Right kidney (tissue), 1 donor: ENCODE results near the gene BCAS4.
A peak's percentile ranks its signal among the peaks of the same experiment; 100 is the strongest.
"Not testable (repeated sequence)": the region's sequence is repeated elsewhere in the genome, so short reads cannot be mapped to it uniquely, and the experiment has no call there.

ENCODE experiments used
- DNase-seq: peaks from one replicate; pipeline ENCODE4 v3.0.0-alpha.2; 2016

Gene BCAS4

GRCh38 chr20:50769551-50770085, 25.2 kb upstream of the BCAS4 start:
- not testable (repeated sequence) for DNase-seq

GRCh38 chr20:50771419-50772080, 23.3 kb upstream of the BCAS4 start:
- DNase-seq = not testable (repeated sequence)

GRCh38 chr20:50772420-50773185, 22.3 kb upstream of the BCAS4 start:
- DNase-seq = no peak

- DNase-seq = no peak
Measured at GRCh38 chr20:50774515-50774914, 20.3 kb upstream of the BCAS4 start.

GRCh38 chr20:50776122-50776817, 18.6 kb upstream of the BCAS4 start:
- DNase-seq = no peak

GRCh38 chr20:50777373-50777772, 17.5 kb upstream of the BCAS4 start:
- no peak for DNase-seq

GRCh38 chr20:50778994-50779393, 15.9 kb upstream of the BCAS4 start:
- DNase-seq = not testable (repeated sequence)

GRCh38 chr20:50783390-50783789, 11.5 kb upstream of the BCAS4 start:
- no peak for DNase-seq

GRCh38 chr20:50783903-50784302, 11.0 kb upstream of the BCAS4 start:
- no peak for DNase-seq

- no peak for DNase-seq
Measured at GRCh38 chr20:50784464-50784863, 10.4 kb upstream of the BCAS4 start.

- no peak for DNase-seq
Measured at GRCh38 chr20:50786703-50787102, 8.2 kb upstream of the BCAS4 start.

GRCh38 chr20:50787181-50787580, 7.7 kb upstream of the BCAS4 start:
- no peak for DNase-seq

GRCh38 chr20:50788045-50788991, 6.5 kb upstream of the BCAS4 start:
- no peak for DNase-seq

- DNase-seq = no peak
Measured at GRCh38 chr20:50789968-50790650, 4.8 kb upstream of the BCAS4 start.

GRCh38 chr20:50790651-50791277, 4.1 kb upstream of the BCAS4 start:
- peak; percentile 89 for DNase-seq

GRCh38 chr20:50792708-50793574, 1.9 kb upstream of the BCAS4 start:
- no peak for DNase-seq

- DNase-seq = not testable (repeated sequence)
Measured at GRCh38 chr20:50793575-50794016, 1.3 kb upstream of the BCAS4 start.

GRCh38 chr20:50794181-50794845, 548 bp upstream of the BCAS4 start:
- peak; percentile 85 for DNase-seq

GRCh38 chr20:50797142-50797541, 2.3 kb downstream of the BCAS4 start:
- no peak for DNase-seq
